AG09309 (cell line): ENCODE data around the gene VDAC1.

Experiments
- DNase-seq: peaks from one replicate; pipeline ENCODE4 v3.0.0-alpha.2; 2010; ENCODE audit warnings: low read depth
- H3K4me3 ChIP-seq: 2 replicates; pipeline ENCODE4 v1.5.1; 2011; ENCODE audit warnings: mild to moderate bottlenecking, low read depth, low read length, moderate library complexity; ENCODE audit not compliant: control insufficient read depth
- TF ChIP-seq, protein P1 (sequence below): IDR thresholded peaks from 2 replicates; pipeline ENCODE4 v1.5.1; 2011; ENCODE audit warnings: mild to moderate bottlenecking, low read depth, low read length, inconsistent platforms; ENCODE audit not compliant: insufficient read depth, control insufficient read depth; ENCODE audit errors: missing control alignments

The VDAC1 gene

GRCh38 chr5:134008266-134008749 is 3.5 kb upstream of the VDAC1 start:
- H3K4me3 ChIP-seq, result no peak overlapping the region
- no peak for DNase-seq
- TF ChIP-seq, protein P1, sequence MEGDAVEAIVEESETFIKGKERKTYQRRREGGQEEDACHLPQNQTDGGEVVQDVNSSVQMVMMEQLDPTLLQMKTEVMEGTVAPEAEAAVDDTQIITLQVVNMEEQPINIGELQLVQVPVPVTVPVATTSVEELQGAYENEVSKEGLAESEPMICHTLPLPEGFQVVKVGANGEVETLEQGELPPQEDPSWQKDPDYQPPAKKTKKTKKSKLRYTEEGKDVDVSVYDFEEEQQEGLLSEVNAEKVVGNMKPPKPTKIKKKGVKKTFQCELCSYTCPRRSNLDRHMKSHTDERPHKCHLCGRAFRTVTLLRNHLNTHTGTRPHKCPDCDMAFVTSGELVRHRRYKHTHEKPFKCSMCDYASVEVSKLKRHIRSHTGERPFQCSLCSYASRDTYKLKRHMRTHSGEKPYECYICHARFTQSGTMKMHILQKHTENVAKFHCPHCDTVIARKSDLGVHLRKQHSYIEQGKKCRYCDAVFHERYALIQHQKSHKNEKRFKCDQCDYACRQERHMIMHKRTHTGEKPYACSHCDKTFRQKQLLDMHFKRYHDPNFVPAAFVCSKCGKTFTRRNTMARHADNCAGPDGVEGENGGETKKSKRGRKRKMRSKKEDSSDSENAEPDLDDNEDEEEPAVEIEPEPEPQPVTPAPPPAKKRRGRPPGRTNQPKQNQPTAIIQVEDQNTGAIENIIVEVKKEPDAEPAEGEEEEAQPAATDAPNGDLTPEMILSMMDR, result no peak

- no peak overlapping the region for H3K4me3 ChIP-seq
- no peak for DNase-seq
- TF ChIP-seq, protein P1, result no peak
Measured at GRCh38 chr5:134007581-134008265, 2.9 kb upstream of the VDAC1 start.

GRCh38 chr5:134006115-134006514 is 1.3 kb upstream of the VDAC1 start:
- TF ChIP-seq, protein P1, result no peak
- DNase-seq, result no peak
- H3K4me3 ChIP-seq, result peak overlapping the region; percentile 75

DNA sequence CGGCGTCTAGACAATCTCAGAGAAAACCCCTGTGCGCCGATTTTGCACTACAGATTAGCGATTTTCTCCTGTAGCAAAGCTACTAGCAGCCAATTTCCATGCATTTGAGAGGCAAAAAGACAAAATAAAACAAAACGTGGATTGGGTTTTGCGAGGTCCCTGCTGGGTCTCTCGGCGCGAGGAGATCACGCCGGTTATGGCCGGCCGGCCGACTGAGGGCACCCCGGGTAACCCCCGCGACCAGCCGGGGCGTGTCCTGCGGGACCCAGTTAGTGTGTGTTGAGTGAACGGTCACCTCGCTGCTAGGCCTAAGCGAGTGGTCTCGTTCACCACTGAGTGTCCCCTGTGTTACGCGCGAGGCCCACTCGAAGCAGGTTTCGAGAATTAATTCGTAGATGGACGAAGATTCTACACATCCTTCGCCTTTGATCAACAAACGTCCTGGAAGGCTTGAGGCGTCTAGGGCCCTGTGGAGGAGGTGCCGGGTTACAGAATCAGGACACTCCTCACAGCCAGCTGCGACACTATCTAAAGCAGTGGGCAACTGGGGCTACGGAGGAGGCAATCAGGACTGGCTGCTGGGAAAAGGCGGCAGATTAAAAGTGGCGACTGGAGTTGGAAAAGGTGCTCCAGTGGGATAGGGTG is 764 bp upstream of the VDAC1 start:
- DNase-seq, result no peak
- H3K4me3 ChIP-seq, result peak overlapping the region; percentile 75
- TF ChIP-seq, protein P1, result no peak

GRCh38 chr5:134003817-134004625 is 754 bp downstream of the VDAC1 start:
- peak overlapping the region; percentile 75 for H3K4me3 ChIP-seq
- no peak for DNase-seq
- TF ChIP-seq, protein P1, result no peak

DNA sequence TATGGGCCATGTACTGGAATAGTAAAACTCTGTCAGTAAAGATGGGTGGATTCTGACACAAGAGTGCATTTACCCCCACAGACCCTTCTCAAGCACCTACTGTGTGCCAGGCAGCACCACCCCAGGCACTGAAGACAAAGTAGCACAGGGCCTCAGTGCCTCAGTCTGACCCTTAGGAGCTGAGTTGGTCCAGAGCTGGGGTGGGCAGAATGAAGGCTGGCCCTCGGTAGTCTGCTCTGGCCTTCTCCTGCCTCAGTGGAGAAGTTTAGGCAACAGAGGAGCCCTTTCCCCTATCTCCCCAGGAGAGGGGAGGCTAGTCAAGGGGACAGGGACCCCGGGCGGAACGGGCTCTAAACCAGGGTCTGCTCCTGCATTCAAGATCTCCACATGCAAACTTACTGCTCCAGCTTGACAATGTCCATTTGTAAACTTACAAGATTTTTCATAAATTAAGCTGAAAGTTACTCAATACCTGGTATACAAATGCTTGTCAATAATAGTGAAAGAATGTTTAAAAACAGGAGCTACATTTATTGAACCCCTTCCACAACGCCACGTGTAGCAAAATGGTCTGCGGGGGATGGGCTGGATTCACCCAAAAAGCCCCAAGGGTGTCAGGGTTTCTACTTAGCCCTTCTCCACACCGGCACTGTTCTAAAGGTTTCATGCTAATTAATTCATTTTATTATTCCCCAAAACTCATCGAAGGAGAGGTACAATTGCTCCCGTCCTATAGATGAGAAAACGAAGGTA is 1.5 kb downstream of the VDAC1 start:
- peak overlapping the region; percentile 75 for H3K4me3 ChIP-seq
- no peak for DNase-seq
- TF ChIP-seq, protein P1, result no peak
